22Rv1 (cell line): ENCODE measurements around the gene DEAF1.

Source experiments
- CTCF ChIP-seq: fragments of 450-650 bp; IDR thresholded peaks from 2 replicates; pipeline ENCODE4 v1.5.1; 2017; ENCODE audit warnings: mild to moderate bottlenecking
- ZFX ChIP-seq: fragments of 450-650 bp; IDR thresholded peaks from 2 replicates; pipeline ENCODE4 v1.6.1; 2017; ENCODE audit warnings: antibody characterized with exemption, borderline replicate concordance

- TF ChIP-seq CTCF (no peak), ZFX (no peak)
Measured at GRCh38 chr11:603154-603553, 91.9 kb downstream of the DEAF1 start.
